Measurements from ENCODE around the gene ELP2.
"Not testable (repeated sequence)": the region's sequence is repeated elsewhere in the genome, so short reads cannot be mapped to it uniquely, and the experiment has no call there.

ELP2 gene

GRCh38 chr18:36129300-36130038 is at the start of gene ELP2, which contains the start of gene SLC39A6:
Gene ELP2, plus strand, starts transcription at chr18:36129899. Its CDS starts 35 bp downstream, at chr18:36129934.
Gene SLC39A6, minus strand, starts transcription at chr18:36129340. Its CDS starts 2,333 bp downstream, at chr18:36127007.
- DNase-seq (ENCODE audit: insufficient read length, low spot score) (peak; percentile 81), FAIRE-seq (no peak)

DNA sequence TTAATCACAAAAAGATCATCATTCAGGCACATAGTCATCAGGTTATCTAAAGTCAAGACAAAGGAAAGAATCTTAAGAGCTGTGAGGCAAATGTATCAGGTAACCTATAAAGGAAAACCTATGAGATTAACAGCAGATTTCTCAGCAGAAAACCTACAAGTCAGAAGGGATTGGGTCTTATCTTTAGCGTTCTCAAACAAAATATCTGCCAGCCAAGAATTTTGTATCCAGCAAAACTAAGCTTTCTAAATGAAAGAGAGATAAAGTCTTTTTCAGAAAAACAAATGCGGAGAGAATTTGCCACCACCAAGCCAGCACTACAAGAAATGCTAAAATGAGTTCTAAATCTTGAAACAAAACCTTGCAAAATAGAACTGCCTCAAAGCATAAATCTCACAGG is 48.6 kb upstream of the ELP2 start:
- not testable (repeated sequence) for FAIRE-seq; DNase-seq (ENCODE audit: insufficient read length, low spot score)

- DNase-seq (ENCODE audit: insufficient read length, low spot score): no peak
- no peak for FAIRE-seq
Measured at GRCh38 chr18:36083729-36084128, 46.0 kb upstream of the ELP2 start.

DNA sequence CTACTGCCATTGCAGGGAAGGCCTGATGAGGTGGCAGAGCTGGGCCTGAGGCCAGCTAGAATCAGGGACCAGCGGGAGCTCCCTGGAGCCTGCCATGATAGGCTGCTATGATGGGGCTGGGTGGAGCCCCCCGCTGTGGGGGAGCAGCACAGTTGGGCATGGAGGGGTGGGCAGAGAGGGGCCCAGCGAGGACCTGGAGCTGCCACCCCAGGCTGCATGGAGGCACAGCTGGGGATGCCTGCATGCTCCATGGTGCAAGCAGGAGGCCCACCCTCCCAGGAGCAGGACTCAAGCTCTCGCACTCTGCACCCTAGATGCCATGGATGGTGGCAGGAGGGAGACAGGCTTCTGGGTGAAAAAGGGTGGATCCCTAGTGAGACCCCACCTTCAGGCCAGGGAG is 44.5 kb upstream of the ELP2 start:
- DNase-seq (ENCODE audit: insufficient read length, low spot score) (no peak), FAIRE-seq (no peak)

DNA sequence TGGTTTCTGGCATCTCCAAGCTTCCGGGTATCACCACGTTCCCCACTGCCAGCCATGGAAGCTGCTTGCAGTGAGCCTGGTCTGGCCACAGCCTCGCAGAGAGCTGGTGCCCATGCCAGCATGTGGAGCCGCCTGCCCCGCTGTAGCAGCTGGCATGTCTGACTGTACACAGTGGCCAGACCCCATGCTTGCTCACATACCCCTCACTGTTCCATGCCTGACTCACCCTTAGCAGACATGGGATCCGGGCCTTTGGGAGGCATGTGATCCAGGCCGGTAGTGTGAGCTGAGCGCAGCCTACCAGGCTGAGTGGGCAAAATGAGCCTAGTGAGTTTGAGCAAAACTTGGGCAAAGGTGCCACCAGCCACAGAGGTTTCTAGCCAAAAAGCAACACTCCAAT is 43.5 kb upstream of the ELP2 start:
- DNase-seq (ENCODE audit: insufficient read length, low spot score): no peak
- no peak for FAIRE-seq

DNA sequence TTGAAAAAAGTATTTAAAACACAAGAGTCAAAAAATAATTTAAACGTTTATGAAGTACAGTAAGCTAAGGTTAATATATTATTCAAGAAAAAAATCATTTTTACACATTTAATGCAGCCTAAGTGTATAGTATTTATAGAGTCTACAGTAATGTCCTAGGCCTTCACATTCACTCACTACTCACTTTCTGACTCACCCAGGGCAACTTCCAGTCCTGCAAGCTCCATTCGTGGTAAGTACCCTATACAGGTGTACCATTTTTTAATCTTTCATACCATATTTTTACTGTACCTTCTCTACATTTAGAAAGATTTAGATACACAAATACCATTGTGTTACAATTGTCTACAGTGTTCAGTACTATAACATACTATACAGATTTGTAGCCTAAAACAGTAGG is 41.4 kb upstream of the ELP2 start:
- no peak for FAIRE-seq

DNA sequence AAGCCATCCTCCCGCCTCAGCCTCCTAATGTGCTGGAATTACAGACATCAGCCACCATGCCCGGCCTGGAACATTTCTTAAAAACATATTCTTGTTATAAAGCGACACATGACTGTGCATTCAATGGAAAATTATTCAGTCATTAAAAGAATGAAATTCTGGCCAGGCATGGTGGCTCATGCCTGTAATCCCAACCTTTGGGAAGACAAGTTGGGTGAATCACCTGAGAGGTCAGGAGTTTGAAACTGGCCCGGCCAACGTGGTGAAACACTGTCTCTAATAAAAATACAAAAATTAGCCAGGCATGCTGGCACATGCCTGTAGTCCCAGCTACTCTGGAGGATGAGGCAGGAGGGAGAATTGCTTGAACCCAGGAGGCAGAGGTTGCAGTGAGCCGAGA is 40.7 kb upstream of the ELP2 start:
- DNase-seq (ENCODE audit: insufficient read length, low spot score): no peak
- FAIRE-seq: no peak

More for the DNA sequence above, 41.4 kb upstream of the ELP2 start:
- DNase-seq (ENCODE audit: insufficient read length, low spot score): no peak

DNA sequence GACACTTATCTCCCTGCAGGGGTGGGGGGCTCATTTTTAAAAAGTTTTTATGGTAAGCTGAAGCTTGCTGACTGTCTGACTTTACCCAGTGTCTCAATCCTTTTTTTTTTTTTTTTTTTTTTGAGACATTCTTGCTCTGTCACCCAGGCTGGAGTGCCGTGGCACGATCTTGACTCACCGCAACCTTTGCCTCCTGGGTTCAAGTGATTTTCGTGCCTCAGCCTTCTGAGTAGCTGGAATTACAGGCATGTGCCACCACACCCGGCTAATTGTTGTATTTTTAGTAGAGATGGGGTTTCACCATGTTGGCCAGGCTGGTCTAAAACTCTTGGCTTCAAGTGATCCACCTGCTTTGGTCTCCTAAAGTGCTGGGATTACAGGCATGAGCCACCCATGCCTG is 37.6 kb upstream of the ELP2 start:
- not testable (repeated sequence) for FAIRE-seq; DNase-seq (ENCODE audit: insufficient read length, low spot score)

DNA sequence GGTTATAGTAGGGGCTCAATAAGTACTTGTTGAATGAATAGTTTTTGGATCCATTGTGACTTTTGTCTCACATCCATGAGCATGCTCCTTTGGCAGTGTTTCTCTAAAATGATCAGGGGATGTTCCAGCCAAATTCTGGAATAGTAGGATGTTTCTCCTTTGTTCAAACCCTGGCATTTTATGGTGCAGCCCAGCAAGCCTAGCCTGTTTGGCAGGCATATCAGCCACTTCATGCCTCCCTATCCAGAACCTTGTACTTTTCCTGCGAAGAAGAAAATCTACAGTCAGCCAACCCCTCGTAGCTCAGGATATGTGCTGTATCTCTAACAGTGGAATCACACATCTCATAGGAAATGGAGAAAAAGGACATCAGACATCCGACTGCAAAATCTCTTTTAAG is 35.3 kb upstream of the ELP2 start:
- DNase-seq (ENCODE audit: insufficient read length, low spot score) (no peak), FAIRE-seq (no peak)

- FAIRE-seq (no peak), DNase-seq (ENCODE audit: insufficient read length, low spot score) (peak; percentile 24)
Measured at GRCh38 chr18:36095936-36096519, 33.7 kb upstream of the ELP2 start.

- DNase-seq (ENCODE audit: insufficient read length, low spot score) (no peak), FAIRE-seq (no peak)
Measured at GRCh38 chr18:36096955-36097354, 32.7 kb upstream of the ELP2 start.

- FAIRE-seq (no peak), DNase-seq (ENCODE audit: insufficient read length, low spot score) (no peak)
Measured at GRCh38 chr18:36099311-36099710, 30.4 kb upstream of the ELP2 start.

DNA sequence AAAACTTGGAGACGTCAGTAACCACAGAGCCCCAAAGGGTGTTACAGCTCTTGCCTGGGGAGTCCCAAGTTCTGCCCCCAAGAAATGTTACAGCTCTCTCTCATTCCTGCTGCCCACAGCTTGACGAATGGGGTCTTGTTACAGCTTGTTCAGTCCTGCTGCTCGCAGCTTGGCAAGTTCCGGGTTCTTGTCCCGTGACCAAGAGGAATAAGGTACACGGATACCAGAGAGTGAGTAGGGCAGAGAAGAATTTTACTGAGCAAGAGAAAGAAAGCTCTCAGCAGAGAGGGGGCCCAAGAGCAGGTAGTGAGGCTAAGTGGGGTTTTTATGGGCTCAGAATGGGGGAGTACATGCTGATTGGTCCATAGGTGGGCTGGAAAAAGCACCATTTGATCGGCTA is 27.8 kb upstream of the ELP2 start:
- DNase-seq (ENCODE audit: insufficient read length, low spot score) (no peak), FAIRE-seq (no peak)

GRCh38 chr18:36104749-36105148 is 24.9 kb upstream of the ELP2 start:
- FAIRE-seq: no peak
- DNase-seq (ENCODE audit: insufficient read length, low spot score): no peak

- no peak for DNase-seq (ENCODE audit: insufficient read length, low spot score)
- FAIRE-seq: no peak
Measured at GRCh38 chr18:36107477-36107876, 22.2 kb upstream of the ELP2 start.

GRCh38 chr18:36108196-36108595 is 21.5 kb upstream of the ELP2 start:
- FAIRE-seq (no peak), DNase-seq (ENCODE audit: insufficient read length, low spot score) (no peak)

DNA sequence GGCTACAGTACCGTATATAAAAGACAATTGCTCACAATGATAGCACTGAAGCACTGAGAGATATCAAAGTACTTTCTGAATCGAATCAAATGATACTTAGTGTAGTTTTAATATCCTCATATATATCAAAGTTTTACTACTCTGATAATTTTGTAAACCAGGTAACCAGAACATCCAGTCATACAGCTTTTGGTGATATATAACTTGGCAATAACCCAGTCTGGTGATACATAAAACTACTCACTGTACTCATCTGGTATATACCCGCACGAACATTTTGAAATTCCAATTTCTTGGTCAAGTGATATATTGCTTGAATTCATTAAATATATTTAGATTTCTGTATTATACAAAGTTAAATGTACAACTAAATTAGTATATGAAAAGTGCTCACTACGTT is 21.1 kb upstream of the ELP2 start:
- DNase-seq (ENCODE audit: insufficient read length, low spot score) (no peak), FAIRE-seq (no peak)

- DNase-seq (ENCODE audit: insufficient read length, low spot score) (no peak), FAIRE-seq (no peak)
Measured at GRCh38 chr18:36109737-36110136, 20.0 kb upstream of the ELP2 start.

GRCh38 chr18:36112302-36112701 is 17.4 kb upstream of the ELP2 start:
- DNase-seq (ENCODE audit: insufficient read length, low spot score) (no peak), FAIRE-seq (no peak)

GRCh38 chr18:36114251-36114650 is 15.4 kb upstream of the ELP2 start:
- FAIRE-seq: no peak

DNA sequence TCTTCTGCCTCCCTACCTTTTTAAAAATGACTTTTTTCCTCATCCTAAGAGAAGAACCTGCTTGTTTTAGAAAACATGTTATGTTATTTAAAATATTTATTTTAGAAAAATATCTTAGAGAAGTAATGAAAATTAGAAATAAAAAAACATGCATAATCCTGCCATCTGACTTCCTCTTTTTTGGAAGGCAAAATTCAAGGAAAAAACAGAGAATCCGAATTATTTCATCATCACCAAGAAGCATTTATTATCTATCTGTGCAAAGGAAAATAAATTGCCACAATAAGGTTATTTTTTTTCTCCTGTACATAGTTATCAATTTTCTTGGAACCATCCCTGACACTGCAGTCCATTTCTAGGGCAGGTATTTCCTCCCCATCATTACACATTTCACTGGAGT is 15.0 kb upstream of the ELP2 start:
- DNase-seq (ENCODE audit: insufficient read length, low spot score): no peak
- no peak for FAIRE-seq

More at GRCh38 chr18:36114251-36114650, 15.4 kb upstream of the ELP2 start:
- DNase-seq (ENCODE audit: insufficient read length, low spot score): no peak

- DNase-seq (ENCODE audit: insufficient read length, low spot score); FAIRE-seq: not testable (repeated sequence)
Measured at GRCh38 chr18:36116771-36117170, 12.9 kb upstream of the ELP2 start.
